Heart left ventricle (tissue), 13 donors: ENCODE results near the gene TRIOBP.

Experiments
- CTCF ChIP-seq, 12 donors: fragments of 200-600 bp; sonication (generic) in 4 of 12; IDR thresholded peaks; one replicate each; pipeline versions ENCODE4 v1.5.0 to v1.8.0; 2018 to 2022; ENCODE audit warnings: antibody characterized with exemption in 12 of 12, mild to moderate bottlenecking in 5 of 12
- POLR2A ChIP-seq, 2 donors: fragments of 450-650 bp; IDR thresholded peaks; one replicate each; pipeline ENCODE4 v1.6.1; 2017; ENCODE audit warnings: antibody characterized with exemption in 2 of 2, mild to moderate bottlenecking in 2 of 2, moderate library complexity in 2 of 2
- donor health status: ischemic (EF 13 %, LVEDD 7.1; RV severe dilation, severe dysfunction).
- donor health status: DM: no; HTN: yes; CAD: no.
- donor health status: DM: no; HTN: no; CAD: no.
- donor health status: ischemic (EF 25% LVEDD 6.9; RV normal size, moderate dysfunction).
- donor health status: ischemic (EF 25% LVEDD 5.7; RV mildly dilated, moderate dysfunction).
- donor health status: ischemic (EF 35%, LVEDD 5.7; RV mildly dilated, moderate dysfunction).
- donor health status: nonischemic (EF 11% LVEDD 7.7; RV severe dilation, severe dysfunction).
- donor health status: DM: yes; HTN: yes; CAD: no.
- donor health status: PGD.
- donor health status: ischemic (EF 29% LVEDD 5.4; RV normal size, mild dysfunction).
- donor health status: nonischemic (EF 23%, LVEDD 6.1; RV moderate dilation, normal function).

DNA sequence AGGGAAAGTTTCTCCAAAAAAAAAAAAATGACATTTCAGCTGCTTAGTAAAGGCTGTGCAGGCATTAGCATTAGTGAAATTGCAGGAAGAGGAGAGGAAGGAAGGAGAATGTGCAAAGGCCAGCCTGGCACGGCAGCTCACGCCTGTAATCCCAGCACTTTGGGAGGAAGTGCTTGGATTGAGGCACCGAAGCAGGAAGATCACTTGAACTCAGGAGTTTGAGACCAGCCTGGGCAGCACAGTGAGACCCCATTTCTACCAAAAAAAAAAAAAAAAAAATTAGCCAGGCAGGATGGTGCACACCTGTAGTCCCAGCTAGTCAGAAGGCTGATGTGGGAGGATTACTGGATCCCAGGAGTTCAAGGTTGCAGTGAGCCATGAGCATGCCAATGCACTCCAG, 7.8 kb downstream of the TRIOBP start:
- TF ChIP-seq CTCF (IDR thresholded peaks at IDR 0.05) (no peak), POLR2A (IDR thresholded peaks at IDR 0.05) (no peak)
